Stimulated activated naive CD8-positive, alpha-beta T cell treated with anti-CD3 and anti-CD28 coated beads, Interleukin-15, Interleukin-2, amounts not matched to agents 100 ng/mL and 50 ng/mL, for 24 hours (primary cell): ENCODE results near the gene ZNF98.

ENCODE experiments used
- H3K27ac Mint-ChIP-seq: one replicate; pipeline ENCODE4 v1.8.0; 2021; ENCODE audit warnings: mild to moderate bottlenecking, mixed read lengths
- H3K27me3 Mint-ChIP-seq: one replicate; pipeline ENCODE4 v1.8.0; 2021; ENCODE audit warnings: mixed read lengths
- H3K36me3 Mint-ChIP-seq: one replicate; pipeline ENCODE4 v1.8.0; 2021; ENCODE audit warnings: low read depth, mixed read lengths
- H3K4me1 Mint-ChIP-seq: one replicate; pipeline ENCODE4 v1.8.0; 2021; ENCODE audit warnings: low read depth, mixed read lengths
- H3K4me3 Mint-ChIP-seq: one replicate; pipeline ENCODE4 v1.8.0; 2021; ENCODE audit warnings: mild to moderate bottlenecking, mixed read lengths
- H3K9me3 Mint-ChIP-seq: one replicate; pipeline ENCODE4 v1.8.0; 2021; ENCODE audit warnings: mixed read lengths

Gene ZNF98

GRCh38 chr19:22422211-22422610 lies at the start of gene ZNF98:
ZNF98 (minus strand) TSS chr19:22422346; CDS start chr19:22422224, 122 bp downstream.
- no peaks in the 10 kb centered on the region for H3K27me3 Mint-ChIP-seq
- no peak within 1 kb of the TSS for H3K4me3 Mint-ChIP-seq
- H3K9me3 Mint-ChIP-seq: peaks cover 14% of the 10 kb centered on the region
- no peak within 1 kb of the TSS for H3K27ac Mint-ChIP-seq
- H3K4me1 Mint-ChIP-seq: no peaks in the 10 kb centered on the region
- peaks cover 7% of the 10 kb centered on the region for H3K36me3 Mint-ChIP-seq

GRCh38 chr19:22446605-22447004 lies 24.5 kb upstream of the ZNF98 start:
- H3K4me1 Mint-ChIP-seq: no peaks in the 10 kb centered on the region
- peaks cover 26% of the 10 kb centered on the region for H3K9me3 Mint-ChIP-seq
- no peaks in the 10 kb centered on the region for H3K27me3 Mint-ChIP-seq
- H3K4me3 Mint-ChIP-seq: no peak overlapping the region
- H3K27ac Mint-ChIP-seq: no peak overlapping the region
- no peaks in the 10 kb centered on the region for H3K36me3 Mint-ChIP-seq

- Mint-ChIP-seq H3K27me3 (no peaks in the 10 kb centered on the region), H3K36me3 (peaks cover 4% of the 10 kb centered on the region), H3K9me3 (peaks cover 7% of the 10 kb centered on the region), H3K27ac (no peak overlapping the region), H3K4me3 (no peak overlapping the region), H3K4me1 (no peaks in the 10 kb centered on the region)
These were observed 15.9 kb upstream of the ZNF98 start for GRCh38 chr19:22438011-22438410.

- Mint-ChIP-seq H3K9me3 (peaks cover 17% of the 10 kb centered on the region), H3K4me3 (no peak overlapping the region)
These were observed 6.1 kb upstream of the ZNF98 start for GRCh38 chr19:22427960-22428913.

GRCh38 chr19:22427547-22427946 lies 5.4 kb upstream of the ZNF98 start:
- Mint-ChIP-seq H3K4me1 (no peaks in the 10 kb centered on the region), H3K4me3 (no peak overlapping the region), H3K36me3 (peaks cover 8% of the 10 kb centered on the region), H3K27ac (no peak overlapping the region), H3K9me3 (peaks cover 17% of the 10 kb centered on the region), H3K27me3 (peaks cover 9% of the 10 kb centered on the region)

More at GRCh38 chr19:22427960-22428913, 6.1 kb upstream of the ZNF98 start:
- peaks cover 9% of the 10 kb centered on the region for H3K27me3 Mint-ChIP-seq
- H3K36me3 Mint-ChIP-seq: peaks cover 8% of the 10 kb centered on the region
- H3K4me1 Mint-ChIP-seq: no peaks in the 10 kb centered on the region
- H3K27ac Mint-ChIP-seq: no peak overlapping the region

GRCh38 chr19:22426901-22427300 lies 4.8 kb upstream of the ZNF98 start:
- no peaks in the 10 kb centered on the region for H3K4me1 Mint-ChIP-seq
- H3K27ac Mint-ChIP-seq: no peak overlapping the region
- H3K27me3 Mint-ChIP-seq: peaks cover 9% of the 10 kb centered on the region
- H3K36me3 Mint-ChIP-seq: peaks cover 12% of the 10 kb centered on the region
- H3K4me3 Mint-ChIP-seq: no peak overlapping the region
- H3K9me3 Mint-ChIP-seq: peaks cover 17% of the 10 kb centered on the region

- Mint-ChIP-seq H3K27ac (no peak overlapping the region), H3K4me1 (no peaks in the 10 kb centered on the region), H3K27me3 (no peaks in the 10 kb centered on the region), H3K4me3 (no peak overlapping the region), H3K9me3 (peaks cover 14% of the 10 kb centered on the region), H3K36me3 (peaks cover 7% of the 10 kb centered on the region)
These were observed 349 bp downstream of the ZNF98 start for GRCh38 chr19:22421797-22422196.

GRCh38 chr19:22354665-22355064 lies 67.5 kb downstream of the ZNF98 start:
- no peaks in the 10 kb centered on the region for H3K4me1 Mint-ChIP-seq
- no peak overlapping the region for H3K27ac Mint-ChIP-seq
- no peaks in the 10 kb centered on the region for H3K27me3 Mint-ChIP-seq
- no peaks in the 10 kb centered on the region for H3K36me3 Mint-ChIP-seq
- no peak overlapping the region for H3K4me3 Mint-ChIP-seq
- peaks cover 20% of the 10 kb centered on the region for H3K9me3 Mint-ChIP-seq
